Dermis microvascular lymphatic vessel endothelial cell (primary cell): ENCODE results near the gene UBXN4. TPM values are rescaled to one million over a fixed set of nuclear protein-coding genes. Genes with fewer than 3 reads are reported as not detected.
"Not testable (repeated sequence)": the region's sequence is repeated elsewhere in the genome, so short reads cannot be mapped to it uniquely, and the experiment has no call there.

Source experiments
- DNase-seq, 2 donors: peaks; one replicate each; pipeline versions ENCODE4 v3.0.0 to v3.0.0-alpha.2; 2010; ENCODE audit warnings: low read depth in 2 of 2
- total RNA-seq: library from RNA; depleted of rRNA; stranded (reverse); fragments of >200 nt; gene quantifications from 2 replicates; pipeline ENCODE4 v1.2.1, GENCODE V29; 2014

UBXN4 gene
- total RNA-seq, 1 donor from 2014 or later, result 49.7 TPM

- no peak for DNase-seq
Measured at GRCh38 chr2:135802350-135802749, 60.7 kb downstream of the UBXN4 start.

- DNase-seq, result no peak
Measured at GRCh38 chr2:135803278-135803677, 61.6 kb downstream of the UBXN4 start.

- not testable (repeated sequence) for DNase-seq
Measured at GRCh38 chr2:135807874-135808273, 66.2 kb downstream of the UBXN4 start.

GRCh38 chr2:135812907-135813511 is 71.4 kb downstream of the UBXN4 start:
- DNase-seq, result no peak

GRCh38 chr2:135815269-135815668 is 73.6 kb downstream of the UBXN4 start:
- no peak for DNase-seq

GRCh38 chr2:135817466-135817865 is 75.8 kb downstream of the UBXN4 start:
- no peak for DNase-seq

- no peak for DNase-seq
Measured at GRCh38 chr2:135817951-135818350, 76.3 kb downstream of the UBXN4 start.

- DNase-seq, result peak in 1 of 2 donors; percentile 18
Measured at GRCh38 chr2:135818937-135819610, 77.4 kb downstream of the UBXN4 start.

- DNase-seq, result no peak
Measured at GRCh38 chr2:135820003-135820618, 78.5 kb downstream of the UBXN4 start.

GRCh38 chr2:135821190-135821589 is 79.5 kb downstream of the UBXN4 start:
- no peak for DNase-seq

- DNase-seq, result no peak
Measured at GRCh38 chr2:135822855-135823254, 81.2 kb downstream of the UBXN4 start.

GRCh38 chr2:135825131-135825530 is 83.5 kb downstream of the UBXN4 start:
- DNase-seq, result no peak

GRCh38 chr2:135825550-135826176 is 84.0 kb downstream of the UBXN4 start:
- no peak for DNase-seq

- no peak for DNase-seq
Measured at GRCh38 chr2:135826544-135826943, 84.9 kb downstream of the UBXN4 start.

GRCh38 chr2:135829378-135830135 is 87.9 kb downstream of the UBXN4 start:
- no peak for DNase-seq

GRCh38 chr2:135831180-135831812 is 89.6 kb downstream of the UBXN4 start:
- no peak for DNase-seq

GRCh38 chr2:135832891-135833290 is 91.2 kb downstream of the UBXN4 start:
- no peak for DNase-seq
